ENCODE data around the gene ZDHHC6. TPM values are rescaled to one million over a fixed set of nuclear protein-coding genes. Genes with fewer than 3 reads are reported as not detected.

Gene ZDHHC6
- total and polyA plus RNA-seq, 10 of the 15 experiments (the other 5 are each of a cell fraction or from before 2014, with no cell fraction given) = 23.8 to 59.4 (median 35.6) TPM

- Histone ChIP-seq H3K27ac (ENCODE audit: control insufficient read depth, insufficient read depth) (no peak overlapping the region), H3K9ac (ENCODE audit: control insufficient read depth, insufficient read depth, low read length) (no peak overlapping the region)
- TF ChIP-seq DPF2 (IDR thresholded peaks at IDR 0.05) = 0 out of 2 replicates have a peak, but pooled peaks have one; percentile 3
- TF ChIP-seq MTA3 (IDR thresholded peaks at IDR 0.05; ENCODE audit: borderline replicate concordance, low read length) = no peak
- TF ChIP-seq TCF3 (IDR thresholded peaks at IDR 0.05; ENCODE audit: borderline replicate concordance, insufficient read depth, low read depth, low read length) = no peak
- no peak for TF ChIP-seq NKRF (conservative IDR thresholded peaks at IDR 0.05)
- no peak for TF ChIP-seq MAX (IDR thresholded peaks at IDR 0.05; ENCODE audit: low read depth, low read length)
- TF ChIP-seq SP1 (IDR thresholded peaks at IDR 0.05; ENCODE audit: low read depth, low read length) = no peak
- no peak for TF ChIP-seq BCL3 (IDR thresholded peaks at IDR 0.05; ENCODE audit: borderline replicate concordance, insufficient read depth, low read depth, low read length, poor library complexity, severe bottlenecking)
- no peak for TF ChIP-seq POLR2AphosphoS2 (IDR thresholded peaks at IDR 0.05; ENCODE audit: low read depth, low read length)
- TF ChIP-seq KLF5 (IDR thresholded peaks at IDR 0.05; ENCODE audit: partially characterized antibody) = no peak
- TF ChIP-seq RELB (IDR thresholded peaks at IDR 0.05; ENCODE audit: low read depth) = no peak
- TF ChIP-seq CEBPB (IDR thresholded peaks at IDR 0.05; ENCODE audit: borderline replicate concordance in 1 of 2, low read depth in 2 of 2, low read length in 2 of 2) = no peak
- TF ChIP-seq BHLHE40 (IDR thresholded peaks at IDR 0.05; ENCODE audit: borderline replicate concordance in 1 of 2, low read depth in 2 of 2, low read length in 1 of 2) = no peak; a peak in 1 of 4 replicates
- no peak for TF ChIP-seq BRCA1 (IDR thresholded peaks at IDR 0.05; ENCODE audit: low read depth, low read length)
Measured at GRCh38 chr10:112390125-112390703, 56.5 kb downstream of the ZDHHC6 start.

More at GRCh38 chr10:112390125-112390703, 56.5 kb downstream of the ZDHHC6 start:
- H3K4me2 ChIP-seq (ENCODE audit: control insufficient read depth, insufficient read depth) = 0 out of 2 replicates have a peak overlapping the region, but pooled peaks have one; percentile 22
- DNase-seq (ENCODE audit: low read depth, low spot score) (no peak), FAIRE-seq (peak; percentile 86), ATAC-seq (peak; percentile 70)
- ChIA-PET SMC1A (ENCODE audit: uncharacterized antibody, unreplicated experiment) (no interaction called here), CTCF (interaction anchor here (0.9 to 1.8 kb wide), 3 partner anchors 15 to 82 kb away, joined by 3 to 10 read pairs (median 3); no protein-coding TSS in a partner anchor), POLR2A (interaction anchor here (2.9 kb wide), 1 partner anchor 15 kb away, joined by 10 read pairs; the partner anchor contains the start of gene ACSL5), RAD21 (ENCODE audit: unreplicated experiment) (interaction anchor here (0.9 to 1.2 kb wide), 2 partner anchors 14 to 52 kb away, joined by 3 to 5 read pairs; no protein-coding TSS in a partner anchor)
- peaks cover 15% of the 10 kb centered on the region for H3K79me2 ChIP-seq (ENCODE audit: control insufficient read depth, insufficient read depth, low read length)
- BruUV-seq (replicated peaks) = no TSS peak
- intact Hi-C loops (cut with micrococcal nuclease; ENCODE audit: unreplicated experiment) = no loop called here
- H2AFZ ChIP-seq (ENCODE audit: control insufficient read depth, low read depth, low read length) = no peak overlapping the region
- peaks cover 9% of the 10 kb centered on the region for H3K4me1 ChIP-seq (ENCODE audit: control insufficient read depth, insufficient read depth, low read length)
- no peaks in the 10 kb centered on the region for H3K27me3 ChIP-seq (replicated peaks in 1 of 2; ENCODE audit: control insufficient read depth in 2 of 2, insufficient read depth in 2 of 2, low read length in 1 of 2)
- no peaks in the 10 kb centered on the region for H3K9me3 ChIP-seq (replicated peaks; ENCODE audit: control insufficient read depth, insufficient read depth, low read length)
- in situ Hi-C loops (cut with MboI) = no loop called here
- no peaks in the 10 kb centered on the region for H4K20me1 ChIP-seq (ENCODE audit: control insufficient read depth, insufficient read depth)
- WGBS (ENCODE audit: insufficient coverage, insufficient replicate concordance, low lambda C conversion rate, missing lambda C conversion rate) = 96% methylated on average over 3 of the region's 3 CpGs
- H3K36me3 ChIP-seq (ENCODE audit: control insufficient read depth in 2 of 2, insufficient read depth in 2 of 2, low read length in 1 of 2) = no peaks in the 10 kb centered on the region; a peak in 1 of 4 replicates
- H3K4me3 ChIP-seq = no peak overlapping the region
